Astrocyte of the spinal cord (primary cell): ENCODE results near the gene ARHGEF11.

ENCODE experiments used
- DNase-seq: peaks from one replicate; pipeline ENCODE4 v3.0.0; 2011; ENCODE audit warnings: low read depth, low spot score
- H3K4me3 ChIP-seq: 2 replicates; pipeline ENCODE4 v1.5.1; 2011; ENCODE audit warnings: low read depth, mild to moderate bottlenecking, low read length, moderate library complexity
- in situ Hi-C: cut with HindIII; loops from 2 replicates; pipeline ENCODE4 v1.10.0; 2017; ENCODE audit warnings: low sequenced_read_pairs
- TF ChIP-seq, protein P1 (sequence below): IDR thresholded peaks from 2 replicates; pipeline ENCODE4 v1.5.1; 2012; ENCODE audit warnings: low read depth, mild to moderate bottlenecking, low read length, inconsistent platforms

The ARHGEF11 gene

DNA sequence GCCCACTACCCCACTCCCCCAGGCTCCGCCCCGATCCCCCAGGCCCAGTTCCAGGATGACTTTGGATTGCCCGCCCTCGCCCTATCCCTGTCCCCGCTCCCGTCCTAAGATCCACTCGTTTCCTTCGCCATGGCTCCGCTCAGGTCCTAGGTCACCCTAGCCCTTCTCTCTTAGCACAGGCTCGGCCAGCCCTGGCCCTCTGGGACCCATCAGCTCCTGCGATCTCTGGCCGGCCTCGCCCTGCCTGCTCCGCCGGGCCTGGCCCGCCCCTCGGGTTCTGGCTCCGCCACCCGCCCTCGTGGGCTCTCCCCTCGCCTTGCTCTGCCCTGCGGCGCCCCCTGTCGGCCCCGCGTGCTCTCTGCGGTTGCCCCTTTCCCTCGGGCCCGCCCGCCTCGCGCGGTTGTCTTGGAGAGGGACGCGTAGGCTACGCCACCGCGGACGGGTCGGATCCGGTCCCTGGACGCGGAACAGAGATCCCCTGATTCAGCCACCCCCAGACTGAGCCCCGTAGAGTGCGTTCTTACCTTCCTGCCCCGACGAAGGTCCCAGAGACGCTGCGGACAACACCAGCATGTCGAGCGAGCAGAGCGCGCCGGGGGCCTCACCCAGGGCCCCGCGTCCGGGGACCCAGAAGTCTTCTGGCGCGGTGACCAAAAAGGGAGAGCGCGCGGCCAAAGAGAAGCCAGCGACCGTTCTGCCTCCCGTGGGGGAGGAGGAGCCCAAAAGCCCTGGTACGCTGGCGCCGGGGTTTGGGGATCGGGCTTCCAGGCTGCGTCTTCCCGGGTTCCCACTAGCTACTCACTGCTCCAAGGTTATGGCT, 125.1 kb downstream of the ARHGEF11 start, which contains the start of gene LRRC71:
Gene LRRC71, plus strand, starts transcription at position 400 of the 820 bp plus-strand sequence. Its CDS starts 172 bp downstream, at position 572.
- in situ Hi-C loops: no loop called here
- H3K4me3 ChIP-seq: peak within 1 kb of the TSS; percentile 25
- TF ChIP-seq, protein P1, sequence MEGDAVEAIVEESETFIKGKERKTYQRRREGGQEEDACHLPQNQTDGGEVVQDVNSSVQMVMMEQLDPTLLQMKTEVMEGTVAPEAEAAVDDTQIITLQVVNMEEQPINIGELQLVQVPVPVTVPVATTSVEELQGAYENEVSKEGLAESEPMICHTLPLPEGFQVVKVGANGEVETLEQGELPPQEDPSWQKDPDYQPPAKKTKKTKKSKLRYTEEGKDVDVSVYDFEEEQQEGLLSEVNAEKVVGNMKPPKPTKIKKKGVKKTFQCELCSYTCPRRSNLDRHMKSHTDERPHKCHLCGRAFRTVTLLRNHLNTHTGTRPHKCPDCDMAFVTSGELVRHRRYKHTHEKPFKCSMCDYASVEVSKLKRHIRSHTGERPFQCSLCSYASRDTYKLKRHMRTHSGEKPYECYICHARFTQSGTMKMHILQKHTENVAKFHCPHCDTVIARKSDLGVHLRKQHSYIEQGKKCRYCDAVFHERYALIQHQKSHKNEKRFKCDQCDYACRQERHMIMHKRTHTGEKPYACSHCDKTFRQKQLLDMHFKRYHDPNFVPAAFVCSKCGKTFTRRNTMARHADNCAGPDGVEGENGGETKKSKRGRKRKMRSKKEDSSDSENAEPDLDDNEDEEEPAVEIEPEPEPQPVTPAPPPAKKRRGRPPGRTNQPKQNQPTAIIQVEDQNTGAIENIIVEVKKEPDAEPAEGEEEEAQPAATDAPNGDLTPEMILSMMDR: peak; percentile 87
- DNase-seq: peak; percentile 75

DNA sequence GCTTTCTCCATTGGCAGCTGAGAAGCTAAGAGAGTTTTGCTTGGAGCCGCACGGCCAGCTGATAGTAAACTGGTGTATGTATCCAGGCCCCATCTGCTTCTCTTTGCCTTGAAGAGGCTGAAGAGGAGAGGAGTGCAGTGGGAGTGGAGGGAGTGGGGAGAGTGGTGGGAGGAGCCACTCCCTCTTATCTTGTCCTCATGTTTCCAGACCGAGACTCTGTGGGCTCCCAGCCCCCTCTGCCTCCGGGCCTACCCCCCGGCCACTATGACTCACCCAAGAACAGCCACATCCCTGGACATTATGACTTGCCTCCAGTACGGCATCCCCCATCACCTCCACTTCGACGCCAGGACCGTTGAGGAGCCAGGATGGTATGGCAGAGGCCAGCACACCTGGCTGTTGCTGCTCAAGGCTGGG, 131.1 kb downstream of the ARHGEF11 start:
- TF ChIP-seq, protein P1: no peak
- H3K4me3 ChIP-seq: no peak overlapping the region
- DNase-seq: peak; percentile 54
- in situ Hi-C loops: no loop called here

DNA sequence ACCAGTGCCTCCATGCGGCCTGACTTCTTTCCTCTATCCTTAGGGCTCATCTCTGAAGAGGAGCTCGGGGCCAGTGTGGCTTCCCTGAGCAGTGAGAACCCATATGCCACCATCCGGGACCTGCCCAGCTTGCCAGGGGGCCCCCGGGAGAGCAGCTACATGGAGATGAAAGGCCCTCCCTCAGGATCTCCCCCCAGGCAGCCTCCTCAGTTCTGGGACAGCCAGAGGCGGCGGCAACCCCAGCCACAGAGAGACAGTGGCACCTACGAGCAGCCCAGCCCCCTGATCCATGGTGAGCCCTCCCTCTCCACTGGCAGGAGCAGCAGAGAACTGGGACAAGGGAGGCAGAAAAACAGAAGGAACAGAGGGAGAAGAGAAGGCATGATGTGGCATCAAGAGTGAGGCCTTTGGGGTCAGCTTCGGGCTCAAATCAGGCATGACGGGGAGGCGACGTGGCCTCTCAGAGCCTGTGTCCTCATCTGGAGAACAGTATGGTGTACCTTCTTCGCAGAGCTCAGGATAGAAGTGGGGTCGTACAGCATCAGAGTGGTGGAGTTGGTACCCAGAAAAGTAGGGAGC, 131.6 kb downstream of the ARHGEF11 start:
- no peak for DNase-seq
- TF ChIP-seq, protein P1: no peak
- H3K4me3 ChIP-seq: no peak overlapping the region
- in situ Hi-C loops: no loop called here

DNA sequence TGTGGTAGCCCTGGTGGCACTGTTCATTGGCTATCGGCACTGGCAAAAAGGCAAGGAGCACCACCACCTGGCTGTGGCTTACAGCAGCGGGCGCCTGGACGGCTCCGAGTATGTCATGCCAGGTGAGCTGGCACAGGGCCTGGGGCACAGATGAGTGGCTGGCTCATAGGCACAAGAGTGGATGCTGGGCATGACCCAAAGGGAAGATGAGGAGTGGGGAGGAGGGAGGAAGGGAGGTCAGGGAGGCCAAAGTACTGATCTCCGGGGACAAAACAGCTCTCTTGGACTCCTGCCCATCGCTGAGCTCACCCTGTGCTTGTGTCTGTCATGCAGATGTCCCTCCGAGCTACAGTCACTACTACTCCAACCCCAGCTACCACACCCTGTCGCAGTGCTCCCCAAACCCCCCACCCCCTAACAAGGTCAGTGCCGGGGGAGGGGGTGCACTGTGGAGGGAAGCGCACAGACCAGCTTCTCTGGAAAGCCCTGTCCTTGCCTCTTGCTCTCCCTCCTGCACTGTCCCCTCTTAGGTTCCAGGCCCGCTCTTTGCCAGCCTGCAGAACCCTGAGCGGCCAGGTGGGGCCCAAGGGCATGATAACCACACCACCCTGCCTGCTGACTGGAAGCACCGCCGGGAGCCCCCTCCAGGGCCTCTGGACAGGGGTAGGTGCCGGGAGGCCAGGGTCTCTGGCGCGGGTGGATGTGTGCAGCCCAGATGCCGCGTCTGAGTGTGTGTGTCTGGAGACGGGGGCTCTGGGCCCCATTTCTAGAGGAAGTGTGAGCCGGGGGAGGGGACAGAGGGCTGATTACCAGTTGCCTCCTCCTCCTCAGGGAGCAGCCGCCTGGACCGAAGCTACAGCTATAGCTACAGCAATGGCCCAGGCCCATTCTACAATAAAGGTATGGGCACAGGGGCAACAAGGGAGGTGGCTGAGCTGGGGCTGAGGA, 132.4 kb downstream of the ARHGEF11 start:
- TF ChIP-seq, protein P1: no peak
- no peak for DNase-seq
- no peak overlapping the region for H3K4me3 ChIP-seq
- in situ Hi-C loops: no loop called here

DNA sequence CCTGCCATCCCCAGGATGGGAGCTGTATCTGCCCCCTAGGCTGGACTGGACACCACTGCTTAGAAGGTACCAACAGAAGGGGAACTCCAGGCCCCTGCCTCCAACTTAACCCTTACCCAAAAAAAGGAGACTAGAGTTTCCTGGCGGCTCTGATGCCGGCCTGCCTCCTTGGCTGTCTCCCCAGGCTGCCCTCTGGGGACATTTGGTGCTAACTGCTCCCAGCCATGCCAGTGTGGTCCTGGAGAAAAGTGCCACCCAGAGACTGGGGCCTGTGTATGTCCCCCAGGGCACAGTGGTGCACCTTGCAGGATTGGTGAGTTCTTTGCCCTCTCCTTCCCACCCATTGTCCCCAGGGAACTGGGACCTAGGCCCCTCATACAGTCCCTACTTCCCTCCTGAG, 133.2 kb downstream of the ARHGEF11 start:
- DNase-seq: no peak
- no peak overlapping the region for H3K4me3 ChIP-seq
- TF ChIP-seq, protein P1: no peak
- in situ Hi-C loops: no loop called here
